ENCODE measurements around the gene TNFRSF12A. TPM values are rescaled to one million over a fixed set of nuclear protein-coding genes. Genes with fewer than 3 reads are reported as not detected.

The TNFRSF12A gene, protein sequence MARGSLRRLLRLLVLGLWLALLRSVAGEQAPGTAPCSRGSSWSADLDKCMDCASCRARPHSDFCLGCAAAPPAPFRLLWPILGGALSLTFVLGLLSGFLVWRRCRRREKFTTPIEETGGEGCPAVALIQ
- total RNA-seq = 7.8 TPM

DNA sequence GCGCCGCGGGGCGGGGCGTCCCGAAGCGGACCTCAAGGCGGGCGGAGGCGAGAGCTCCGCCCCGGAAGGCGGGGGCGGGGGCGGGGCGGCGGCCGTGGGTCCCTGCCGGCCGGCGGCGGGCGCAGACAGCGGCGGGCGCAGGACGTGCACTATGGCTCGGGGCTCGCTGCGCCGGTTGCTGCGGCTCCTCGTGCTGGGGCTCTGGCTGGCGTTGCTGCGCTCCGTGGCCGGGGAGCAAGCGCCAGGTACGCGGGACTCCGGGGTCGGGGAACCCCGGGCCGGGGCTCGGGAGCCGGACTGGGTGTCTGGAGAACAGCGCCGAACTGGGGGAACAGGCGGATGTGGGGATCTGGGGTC lies at the start of gene TNFRSF12A:
TSS of gene TNFRSF12A (plus strand) at position 122 of the 357 bp plus-strand sequence. CDS start at position 152, 30 bp downstream.
- DNase-seq (ENCODE audit: low read depth in 2 of 3, low spot score in 2 of 3) = peak; percentile 52 to 74 (median 74)

DNA sequence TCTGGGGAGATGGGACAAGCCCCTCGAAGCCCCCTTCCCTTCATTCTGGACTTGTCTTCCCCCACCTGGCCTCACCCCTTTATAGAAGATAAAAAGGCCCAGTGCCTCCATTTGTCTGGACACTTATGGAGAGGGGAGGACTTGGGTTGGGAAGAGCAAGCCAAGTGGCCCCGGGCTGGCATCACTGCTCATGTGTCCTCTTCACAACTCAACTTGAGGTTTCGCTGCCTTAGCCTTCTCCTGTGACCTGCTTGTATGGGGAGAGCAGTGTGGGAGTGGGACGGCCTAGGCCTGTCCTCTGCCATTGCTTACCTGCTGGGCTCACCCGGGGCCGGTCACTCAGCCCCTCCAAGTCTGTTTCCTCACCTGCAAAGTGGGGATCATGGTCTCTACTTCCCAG lies 49.6 kb upstream of the TNFRSF12A start:
- no peak for DNase-seq (ENCODE audit: low read depth in 2 of 3, low spot score in 2 of 3)

DNA sequence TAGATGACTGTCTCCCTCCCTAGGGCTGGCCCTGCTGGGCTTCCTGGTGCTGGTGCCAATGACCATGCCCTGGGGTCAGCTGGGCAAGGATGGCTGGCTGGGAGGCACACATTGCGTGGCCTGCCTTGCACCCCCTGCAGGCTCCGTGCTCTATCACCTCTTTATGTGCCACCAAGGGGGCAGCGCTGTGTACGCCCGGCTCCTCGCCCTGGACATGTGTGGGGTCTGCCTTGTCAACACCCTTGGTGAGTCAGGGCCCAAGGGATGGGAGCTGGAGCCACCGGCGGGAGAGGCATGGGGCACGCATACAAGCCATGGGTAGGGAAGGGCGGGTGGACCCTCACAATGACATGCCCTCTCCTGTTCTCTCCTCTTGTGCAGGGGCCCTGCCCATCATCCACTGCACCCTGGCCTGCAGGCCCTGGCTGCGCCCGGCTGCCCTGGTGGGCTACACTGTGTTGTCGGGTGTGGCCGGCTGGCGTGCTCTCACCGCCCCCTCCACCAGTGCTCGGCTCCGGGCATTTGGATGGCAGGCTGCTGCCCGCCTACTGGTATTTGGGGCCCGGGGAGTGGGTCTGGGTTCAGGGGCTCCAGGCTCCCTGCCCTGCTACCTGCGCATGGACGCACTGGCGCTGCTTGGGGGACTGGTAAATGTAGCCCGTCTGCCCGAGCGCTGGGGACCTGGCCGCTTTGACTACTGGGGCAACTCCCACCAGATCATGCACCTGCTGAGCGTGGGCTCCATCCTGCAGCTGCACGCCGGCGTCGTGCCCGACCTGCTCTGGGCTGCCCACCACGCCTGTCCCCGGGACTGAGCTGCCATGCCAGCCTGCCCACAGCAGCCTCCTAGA lies 48.8 kb upstream of the TNFRSF12A start:
- DNase-seq (ENCODE audit: low read depth in 2 of 3, low spot score in 2 of 3) = no peak

DNA sequence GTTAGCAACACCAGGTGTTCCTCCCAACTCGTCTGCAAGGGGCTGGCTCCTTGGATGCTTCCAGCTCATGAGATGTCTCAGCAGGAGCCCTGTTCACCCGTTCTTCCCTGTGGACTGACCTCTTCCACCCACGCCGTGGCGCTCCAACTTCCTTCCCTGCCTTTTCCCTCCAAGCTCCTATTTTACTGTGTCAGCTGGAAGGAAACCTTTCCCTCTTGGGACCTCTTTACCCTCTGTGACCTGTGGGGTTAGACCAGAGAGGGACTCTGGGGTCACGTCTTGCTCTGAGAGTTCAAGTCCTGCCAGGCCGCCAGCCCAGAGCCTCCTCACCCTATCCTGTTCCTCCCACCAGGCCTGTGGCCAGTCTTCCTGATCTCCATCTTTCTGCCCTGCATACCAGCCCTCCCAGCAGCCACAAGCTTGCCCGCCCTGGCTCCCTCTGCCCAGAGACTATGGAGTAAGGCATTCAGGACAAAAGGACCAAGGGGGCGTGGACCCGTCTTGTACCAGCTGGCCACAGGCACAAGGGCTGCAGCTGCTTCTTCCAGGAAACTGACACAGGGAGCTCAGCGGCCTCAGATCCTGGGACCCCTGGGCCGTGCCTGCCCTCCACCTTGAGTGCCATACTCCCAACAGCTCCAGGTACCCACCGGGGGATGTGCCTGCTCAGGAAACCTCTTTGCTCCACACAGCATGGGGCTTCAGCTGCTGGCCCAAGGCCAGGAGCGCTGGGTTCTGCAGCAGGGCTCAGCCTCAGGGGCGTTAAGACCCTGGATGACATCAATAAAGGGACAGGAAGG lies 48.0 kb upstream of the TNFRSF12A start:
- DNase-seq (ENCODE audit: low read depth in 2 of 3, low spot score in 2 of 3) = no peak

DNA sequence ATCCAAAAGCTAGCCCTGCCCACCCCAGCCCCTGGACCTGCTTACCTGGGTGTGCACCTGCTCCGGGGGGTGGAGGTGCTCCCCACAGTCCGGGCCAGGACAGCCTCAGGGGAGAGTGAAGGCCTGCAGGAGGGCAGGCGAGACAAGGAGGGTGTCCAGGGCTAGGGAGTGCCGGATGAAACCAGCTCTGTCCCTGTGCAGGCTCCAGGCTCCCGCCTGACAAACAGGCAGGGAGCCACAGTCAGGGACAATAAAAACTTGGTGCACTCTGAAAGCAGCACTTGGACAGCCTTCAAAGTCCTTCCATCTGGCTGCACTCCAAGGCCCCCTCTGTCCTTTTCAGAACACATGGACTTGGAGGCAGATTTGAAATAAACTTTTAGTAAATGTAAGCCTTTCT lies 47.1 kb upstream of the TNFRSF12A start:
- DNase-seq (ENCODE audit: low read depth in 2 of 3, low spot score in 2 of 3) = no peak

DNA sequence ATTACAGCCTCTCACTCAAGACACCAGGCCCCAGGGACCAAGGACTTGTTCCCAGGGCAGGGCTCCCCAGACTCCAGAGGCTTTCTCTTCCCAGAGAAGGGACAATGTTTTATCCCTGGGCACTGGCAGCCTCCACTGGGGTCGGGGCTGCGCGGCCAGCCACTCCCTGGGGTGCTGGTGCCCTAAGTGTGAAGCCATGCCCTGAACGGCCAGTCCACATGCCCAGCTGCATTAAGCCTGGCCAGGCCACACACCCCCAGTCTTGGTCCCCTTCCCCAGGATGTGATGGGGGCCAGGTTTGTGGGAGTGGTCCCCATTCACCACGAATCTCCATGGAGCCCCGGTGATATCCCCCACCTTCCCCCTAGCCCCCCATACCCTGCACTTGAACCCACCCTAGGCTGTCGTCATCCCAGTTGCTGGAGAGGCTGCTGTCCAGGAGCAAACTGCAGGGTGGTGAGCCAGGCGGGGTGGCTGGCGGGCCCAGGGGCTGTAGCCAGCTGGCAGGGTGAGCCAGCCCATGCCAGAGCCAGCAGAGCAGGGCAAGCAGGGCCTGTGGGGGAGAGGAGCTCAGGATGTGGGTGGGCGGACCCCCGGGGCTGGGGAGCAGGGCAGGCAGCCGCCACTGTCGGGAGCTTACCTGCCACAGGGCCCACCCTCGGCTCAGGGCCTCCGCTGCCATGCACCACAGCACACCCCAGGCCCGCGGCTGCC lies 46.4 kb upstream of the TNFRSF12A start:
- DNase-seq (ENCODE audit: low read depth in 2 of 3, low spot score in 2 of 3) = no peak

DNA sequence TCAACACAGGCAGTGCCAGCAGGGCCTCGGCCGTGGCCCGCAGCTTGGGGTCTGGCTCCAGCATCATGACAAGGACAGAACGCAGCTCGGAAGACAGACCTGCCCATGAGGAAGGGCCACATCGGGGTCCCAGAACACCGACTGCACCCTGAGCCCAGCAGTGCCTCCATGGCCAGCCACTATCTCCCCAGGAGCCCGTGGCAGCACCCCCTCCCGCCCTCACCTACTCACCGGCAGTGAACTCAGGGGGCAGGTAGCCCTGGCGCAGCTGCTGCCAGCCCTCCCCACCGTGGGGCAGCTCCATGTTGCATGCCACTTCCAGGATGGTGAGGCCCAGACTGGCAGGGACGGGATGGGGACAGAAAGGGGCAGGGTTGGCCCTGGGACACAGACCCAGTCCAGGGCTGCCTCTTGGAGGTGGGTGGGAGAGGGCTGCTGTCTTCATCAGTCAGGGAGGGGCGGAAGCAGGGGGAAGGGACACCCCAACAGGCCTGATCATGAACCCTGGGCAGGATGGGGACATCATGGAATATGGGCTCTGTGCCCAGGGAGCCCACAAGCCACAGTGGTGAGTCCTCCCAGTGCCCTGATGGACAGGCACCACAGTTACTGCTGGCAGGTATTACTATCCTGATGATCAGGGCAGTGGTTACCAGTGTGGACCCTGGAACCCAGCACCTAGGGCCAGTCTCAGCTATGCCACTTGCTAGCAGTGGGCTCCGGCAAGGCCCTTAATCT lies 45.7 kb upstream of the TNFRSF12A start:
- DNase-seq (ENCODE audit: low read depth in 2 of 3, low spot score in 2 of 3) = no peak

DNA sequence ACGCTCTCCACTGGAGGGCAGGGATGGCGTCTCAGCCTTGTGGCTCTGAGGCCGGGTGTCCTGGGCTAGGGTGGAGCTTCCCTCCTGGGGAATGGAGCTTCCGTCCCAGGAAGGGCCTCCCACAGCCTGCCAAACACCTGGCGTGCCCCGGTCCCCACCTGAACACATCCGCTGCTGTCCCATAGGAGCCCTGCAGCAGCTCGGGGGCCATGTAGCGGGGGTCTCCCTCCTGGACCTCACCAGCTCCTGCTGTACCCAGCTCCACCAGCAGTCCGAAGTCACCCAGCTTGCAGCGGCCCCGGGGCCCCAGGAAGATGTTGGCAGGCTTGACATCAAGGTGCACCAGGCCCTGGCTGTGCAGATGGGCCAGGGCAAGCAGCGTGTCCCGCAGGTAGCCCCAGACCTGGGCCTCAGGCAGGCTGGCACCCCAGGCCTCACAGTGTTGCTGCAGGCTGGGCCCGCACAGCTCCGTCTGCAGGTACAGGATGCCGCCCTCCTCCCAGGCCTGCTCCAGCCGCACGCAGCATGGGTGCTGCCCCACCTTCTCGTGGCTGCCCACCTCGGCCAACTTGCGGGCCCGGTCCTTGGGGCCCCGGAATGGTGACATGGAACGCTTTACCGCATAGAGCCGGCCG lies 44.9 kb upstream of the TNFRSF12A start:
- no peak for DNase-seq (ENCODE audit: low read depth in 2 of 3, low spot score in 2 of 3)

DNA sequence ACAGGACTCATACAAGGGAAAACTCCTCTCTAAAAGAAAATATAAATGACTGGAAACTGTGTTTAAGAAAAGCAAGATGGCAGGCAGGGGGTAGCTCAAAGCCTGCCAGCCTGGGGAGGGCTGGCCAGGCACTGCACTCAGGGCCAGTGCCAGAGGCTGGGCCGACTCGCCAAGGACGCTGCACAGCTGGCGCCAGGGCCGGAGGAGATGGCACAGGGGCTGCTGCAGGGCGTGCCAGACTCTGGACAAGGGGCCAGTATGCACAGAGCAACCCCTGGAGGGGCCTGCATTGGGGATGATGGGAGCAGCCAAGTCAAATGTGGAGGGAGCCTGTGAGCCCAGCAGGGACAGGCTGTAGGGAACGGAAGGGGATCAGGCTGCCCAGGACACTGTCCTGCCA lies 44.0 kb upstream of the TNFRSF12A start:
- no peak for DNase-seq (ENCODE audit: low read depth in 2 of 3, low spot score in 2 of 3)

DNA sequence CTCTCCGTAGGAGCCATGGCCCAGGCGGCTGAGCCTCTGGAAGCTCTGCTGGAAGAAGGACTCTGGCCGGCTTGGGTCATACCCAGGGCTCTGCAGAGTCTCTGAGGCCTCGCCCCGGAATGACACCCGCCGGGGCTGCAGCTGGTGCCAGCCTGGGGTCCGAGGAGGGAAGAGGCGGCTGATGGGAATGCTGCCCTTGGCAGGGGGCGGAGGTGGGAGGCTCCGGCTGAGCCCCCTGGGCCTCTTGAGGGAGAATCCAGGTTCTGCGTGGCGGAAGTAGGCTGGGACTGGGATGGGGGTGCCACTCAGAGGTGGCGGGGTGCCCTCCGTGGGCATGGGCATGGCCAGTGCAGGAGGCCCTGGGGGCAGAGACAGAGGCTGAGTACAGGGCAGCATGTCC lies 43.5 kb upstream of the TNFRSF12A start:
- no peak for DNase-seq (ENCODE audit: low read depth in 2 of 3, low spot score in 2 of 3)

DNA sequence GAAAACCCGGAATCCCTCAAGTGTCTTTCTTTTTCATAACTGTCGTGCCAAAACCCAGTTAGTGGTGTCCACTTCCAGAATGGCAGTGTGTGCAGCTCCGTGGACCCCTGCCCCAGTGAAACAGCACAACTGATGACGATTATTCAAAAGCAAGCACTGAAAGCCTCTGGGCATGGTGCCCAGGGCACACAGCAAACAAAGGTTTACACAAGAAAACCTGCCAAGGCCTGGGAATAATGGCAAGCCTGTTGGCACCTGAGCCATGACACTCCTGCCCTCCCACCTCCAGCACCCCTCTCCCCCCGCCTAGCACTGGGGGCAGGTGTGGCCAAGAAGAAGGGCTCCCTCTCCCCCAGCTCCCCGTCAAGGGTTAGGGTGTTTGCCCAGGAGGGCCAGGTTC lies 42.7 kb upstream of the TNFRSF12A start:
- no peak for DNase-seq (ENCODE audit: low read depth in 2 of 3, low spot score in 2 of 3)

DNA sequence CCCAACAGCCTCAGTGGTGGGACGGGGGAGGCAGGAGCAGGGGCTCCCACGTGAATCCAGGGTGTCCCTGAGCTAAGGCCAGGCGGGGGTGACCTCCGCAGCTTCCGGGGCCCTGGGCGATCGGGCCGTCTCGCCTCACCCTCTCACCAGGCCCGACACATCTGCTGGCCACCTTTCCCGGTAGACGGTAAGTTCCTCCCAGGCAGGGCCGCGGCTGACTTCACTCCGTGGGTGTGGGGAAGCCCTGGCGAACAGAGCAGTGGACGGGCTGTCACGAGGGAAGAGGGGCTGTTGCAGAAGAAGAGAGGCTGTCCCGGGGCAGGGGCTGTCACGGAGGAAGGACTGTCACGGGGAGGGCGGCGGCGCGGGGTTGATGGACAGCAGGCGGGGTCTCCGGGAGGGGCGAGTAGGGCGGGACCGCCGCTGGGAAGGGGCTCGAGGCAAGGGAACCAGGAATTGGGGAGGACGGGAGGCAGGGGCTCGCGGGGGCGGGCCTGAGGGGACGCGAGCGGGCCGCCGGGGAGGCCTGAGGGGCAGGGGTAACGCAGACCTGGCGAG lies 40.4 kb upstream of the TNFRSF12A start:
- DNase-seq (ENCODE audit: low read depth in 2 of 3, low spot score in 2 of 3) = no peak

DNA sequence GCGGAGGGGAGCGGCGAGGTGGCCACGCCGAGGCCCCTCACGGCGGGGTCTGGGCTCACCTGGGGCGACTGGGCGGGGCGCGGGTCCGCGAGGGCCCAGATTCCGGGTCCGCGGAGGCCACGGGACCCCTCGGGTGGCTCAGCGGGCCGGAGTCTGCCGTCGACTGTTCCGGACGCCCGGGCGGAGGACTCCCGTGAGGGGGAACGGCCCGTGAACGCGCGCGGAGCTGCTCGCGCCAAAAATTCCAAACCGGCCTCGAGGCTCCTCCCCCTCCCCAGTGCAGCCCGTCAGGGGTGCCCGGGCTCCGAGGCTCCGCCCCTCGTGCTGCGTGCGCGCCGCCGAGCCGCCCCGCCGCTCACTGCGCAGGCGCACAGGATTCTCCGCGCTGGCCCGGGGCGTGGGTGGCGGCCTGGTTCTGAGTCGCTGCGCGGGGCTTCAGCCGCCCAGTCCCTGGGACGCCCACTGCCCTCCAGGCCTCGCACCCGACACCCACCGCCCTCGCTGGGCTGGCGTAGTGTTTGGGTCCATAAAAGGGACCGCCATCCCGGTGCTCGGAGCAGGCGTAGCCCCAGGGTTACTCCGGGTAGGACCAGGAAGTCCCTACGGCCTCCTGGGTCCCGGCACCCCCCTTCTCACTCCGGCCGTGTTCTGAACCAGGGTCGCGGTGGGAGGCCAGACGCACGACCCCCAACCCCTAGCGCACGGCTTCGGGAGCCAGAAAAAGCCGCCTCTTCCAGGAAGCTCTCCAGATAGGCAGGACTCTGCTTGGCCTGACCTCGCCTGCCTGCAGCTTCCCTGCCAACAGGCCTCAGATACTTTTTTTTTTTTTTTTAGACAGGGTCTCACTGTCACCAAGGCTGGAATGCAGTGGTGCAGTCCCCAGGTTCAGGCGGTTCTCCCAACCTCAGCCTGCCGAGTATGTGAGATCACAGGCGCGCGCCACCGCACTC lies 39.7 kb upstream of the TNFRSF12A start, which contains the start of gene PKMYT1:
TSS of gene PKMYT1 (minus strand) at position 220 of the 950 bp plus-strand sequence. CDS start 789 bp downstream, outside the sequence.
- peak; percentile 88 to 91 (median 91) for DNase-seq (ENCODE audit: low read depth in 2 of 3, low spot score in 2 of 3)

DNA sequence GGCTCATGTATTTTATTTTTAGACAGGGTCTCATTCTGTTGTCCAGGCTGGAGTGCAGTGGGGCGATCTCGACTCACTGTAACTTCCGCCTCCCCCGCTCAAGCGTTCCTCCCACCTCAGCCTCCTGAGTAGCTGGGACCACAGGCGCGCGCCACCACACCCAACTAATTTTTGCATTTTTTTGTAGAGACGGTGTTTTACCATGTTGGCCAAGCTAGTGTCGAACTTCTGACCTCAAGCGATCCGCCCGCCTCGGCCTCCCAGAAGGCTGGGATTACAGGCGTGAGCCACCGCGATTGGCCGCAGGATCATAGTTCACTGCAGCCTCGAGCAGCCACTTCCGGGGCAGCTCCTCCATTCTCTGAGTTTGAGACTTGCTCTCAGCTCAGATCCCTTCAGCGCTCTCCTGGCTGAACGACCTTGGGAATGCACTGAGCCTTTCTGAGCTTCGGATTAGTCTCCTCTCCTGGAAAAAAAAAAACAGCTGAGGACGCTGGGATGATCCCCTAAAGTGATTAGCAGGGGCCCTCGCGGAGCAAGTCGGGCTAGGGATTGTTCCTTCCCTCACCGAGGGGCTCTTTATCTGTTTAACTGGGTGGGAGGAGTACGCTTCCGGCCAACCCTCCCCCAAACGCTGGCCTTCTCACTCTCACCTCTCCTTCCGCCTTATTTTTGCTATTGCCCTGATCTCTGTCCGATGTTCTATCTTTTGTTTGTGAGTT lies 38.8 kb upstream of the TNFRSF12A start:
- no peak for DNase-seq (ENCODE audit: low read depth in 2 of 3, low spot score in 2 of 3)

DNA sequence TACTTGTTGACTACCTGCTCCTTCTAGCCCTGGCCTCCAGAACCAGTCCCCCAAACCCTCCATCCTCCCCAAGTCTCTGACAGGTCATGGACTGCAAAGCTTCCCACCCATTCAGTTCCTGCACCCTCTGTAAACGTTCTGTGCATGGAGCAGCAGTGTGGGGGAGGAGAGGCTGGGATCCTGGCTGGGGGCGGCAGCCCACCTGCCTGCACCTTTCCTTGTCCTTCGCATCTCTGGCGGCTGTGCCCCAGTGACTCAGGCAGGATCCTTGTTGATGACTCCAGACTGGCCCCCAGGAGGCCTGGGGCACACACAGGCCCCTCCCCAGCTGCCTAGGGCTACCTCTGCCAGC lies 38.3 kb upstream of the TNFRSF12A start:
- no peak for DNase-seq (ENCODE audit: low read depth in 2 of 3, low spot score in 2 of 3)

DNA sequence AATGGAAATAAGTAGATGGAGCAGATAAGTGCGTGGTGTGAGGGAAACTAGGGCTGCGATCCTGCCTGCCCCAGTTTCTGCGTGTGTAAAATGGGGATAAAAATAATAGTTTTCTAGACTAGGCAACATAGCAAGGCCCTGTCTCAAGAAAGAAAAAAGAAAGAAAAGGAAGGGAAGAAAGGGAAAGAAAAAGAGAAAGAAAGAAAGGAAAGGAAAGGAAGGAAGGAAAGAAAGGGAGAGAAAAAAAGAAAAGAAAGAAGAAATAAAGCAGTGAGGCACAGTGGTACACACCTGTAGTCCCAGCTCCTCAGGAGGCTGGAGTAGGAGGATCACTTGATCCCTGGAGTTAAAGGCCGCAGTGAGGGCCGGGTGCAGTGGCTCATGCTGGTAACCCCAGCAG lies 37.8 kb upstream of the TNFRSF12A start:
- DNase-seq (ENCODE audit: low read depth in 2 of 3, low spot score in 2 of 3) = no peak

DNA sequence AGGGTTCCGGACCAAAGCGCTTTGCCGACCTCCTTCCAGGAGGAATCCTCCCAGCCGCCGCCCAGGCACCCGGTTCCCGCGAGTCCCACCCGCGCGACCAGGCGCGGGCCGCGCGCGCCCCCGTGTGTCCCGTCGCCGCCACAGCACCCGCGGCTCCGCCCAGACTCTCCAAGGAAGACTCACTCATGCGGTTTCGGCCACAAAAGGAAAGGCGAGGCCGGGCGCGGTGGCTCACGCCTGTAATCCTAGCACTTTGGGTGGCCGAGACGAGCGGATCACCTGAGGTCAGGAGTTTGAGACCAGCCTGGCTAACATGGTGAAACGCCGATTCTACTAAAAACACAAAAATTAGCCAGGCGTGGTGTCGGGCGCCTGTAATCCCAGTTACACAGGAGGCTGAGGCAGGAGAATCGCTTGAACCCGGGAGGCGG lies 36.4 kb upstream of the TNFRSF12A start:
- DNase-seq (ENCODE audit: low read depth in 2 of 3, low spot score in 2 of 3) = peak in 2 of 3 donors; percentile 55 to 66

DNA sequence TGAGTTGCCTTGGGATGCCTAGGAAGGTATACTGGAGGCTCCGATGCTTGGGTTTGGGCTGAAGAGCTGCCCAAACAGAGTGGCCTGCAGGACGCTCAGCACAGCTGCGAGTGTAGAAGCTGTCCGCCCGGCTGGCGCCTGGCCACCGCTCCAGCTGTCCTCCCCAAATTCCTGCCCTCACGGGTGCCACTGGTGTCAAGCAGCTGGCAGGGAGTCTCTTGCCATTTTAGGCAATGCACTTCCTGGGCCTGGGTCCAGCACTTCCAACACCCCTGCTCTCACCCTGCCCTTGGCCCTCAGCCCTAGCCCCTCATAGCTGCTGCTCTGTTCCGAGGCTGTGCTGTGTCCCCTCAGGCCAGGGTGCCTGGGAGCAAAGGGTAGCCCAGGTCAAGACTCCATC lies 34.7 kb upstream of the TNFRSF12A start:
- DNase-seq (ENCODE audit: low read depth in 2 of 3, low spot score in 2 of 3) = no peak

Measured in hematopoietic multipotent progenitor cell (in vitro differentiated cells).